ENCODE data around the gene C10orf90.
A peak's percentile ranks its signal among the peaks of the same experiment; 100 is the strongest.

Gene C10orf90

DNA sequence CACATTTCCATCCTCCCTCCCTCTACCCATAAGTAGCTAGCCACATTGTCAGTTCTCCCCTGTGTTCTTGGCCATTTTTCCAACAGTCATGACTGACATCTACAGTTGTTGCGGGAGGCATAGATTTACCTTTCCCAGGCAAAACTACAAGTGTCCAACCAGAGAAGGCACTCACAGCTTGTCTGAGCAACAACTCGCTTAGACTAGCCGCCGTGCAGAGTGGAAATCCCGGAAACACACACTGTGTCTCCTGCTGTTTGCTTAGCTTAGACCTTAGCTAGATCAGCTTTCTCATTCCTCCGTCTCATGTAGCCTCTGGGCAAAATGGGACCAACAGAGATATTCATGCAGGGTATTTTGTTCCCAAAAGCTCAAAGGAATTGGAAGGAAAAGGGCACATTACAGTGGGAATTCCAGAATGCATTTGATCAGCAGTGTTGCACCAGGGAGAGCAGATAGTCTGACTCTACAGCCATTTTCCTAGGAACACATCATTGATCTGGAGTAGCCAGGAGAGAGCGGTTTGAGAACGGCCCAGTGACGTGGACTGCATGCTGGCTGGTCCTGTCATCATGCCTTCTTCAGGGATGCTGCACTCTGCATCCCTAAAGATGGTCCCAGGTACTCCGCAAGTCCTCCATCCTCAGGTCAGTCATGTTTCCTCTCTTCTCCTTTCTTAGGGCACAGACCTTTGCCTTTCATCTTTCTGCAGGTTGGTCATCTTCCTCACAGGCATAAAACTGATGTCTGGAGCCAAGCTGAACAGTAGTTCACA is 89.4 kb downstream of the C10orf90 start:
- no peak for DNase-seq

DNA sequence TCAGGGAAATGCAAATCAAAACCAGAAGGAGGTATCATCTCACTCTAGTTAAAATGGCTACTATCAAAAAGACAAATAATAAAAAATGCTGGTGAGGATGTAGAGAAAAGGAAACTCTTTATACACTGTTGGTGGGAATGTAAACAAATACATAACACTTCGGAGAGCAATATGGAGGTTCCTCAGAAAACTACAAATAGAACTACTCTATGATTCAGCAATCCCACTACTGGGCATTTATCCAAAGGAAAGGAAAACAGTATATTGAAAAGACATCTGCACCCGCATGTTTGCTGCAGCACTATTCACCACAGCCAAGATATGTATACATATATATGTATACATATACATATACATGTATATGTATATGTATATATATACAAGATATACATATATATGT is 94.2 kb downstream of the C10orf90 start:
- peak; percentile 64 for DNase-seq

DNA sequence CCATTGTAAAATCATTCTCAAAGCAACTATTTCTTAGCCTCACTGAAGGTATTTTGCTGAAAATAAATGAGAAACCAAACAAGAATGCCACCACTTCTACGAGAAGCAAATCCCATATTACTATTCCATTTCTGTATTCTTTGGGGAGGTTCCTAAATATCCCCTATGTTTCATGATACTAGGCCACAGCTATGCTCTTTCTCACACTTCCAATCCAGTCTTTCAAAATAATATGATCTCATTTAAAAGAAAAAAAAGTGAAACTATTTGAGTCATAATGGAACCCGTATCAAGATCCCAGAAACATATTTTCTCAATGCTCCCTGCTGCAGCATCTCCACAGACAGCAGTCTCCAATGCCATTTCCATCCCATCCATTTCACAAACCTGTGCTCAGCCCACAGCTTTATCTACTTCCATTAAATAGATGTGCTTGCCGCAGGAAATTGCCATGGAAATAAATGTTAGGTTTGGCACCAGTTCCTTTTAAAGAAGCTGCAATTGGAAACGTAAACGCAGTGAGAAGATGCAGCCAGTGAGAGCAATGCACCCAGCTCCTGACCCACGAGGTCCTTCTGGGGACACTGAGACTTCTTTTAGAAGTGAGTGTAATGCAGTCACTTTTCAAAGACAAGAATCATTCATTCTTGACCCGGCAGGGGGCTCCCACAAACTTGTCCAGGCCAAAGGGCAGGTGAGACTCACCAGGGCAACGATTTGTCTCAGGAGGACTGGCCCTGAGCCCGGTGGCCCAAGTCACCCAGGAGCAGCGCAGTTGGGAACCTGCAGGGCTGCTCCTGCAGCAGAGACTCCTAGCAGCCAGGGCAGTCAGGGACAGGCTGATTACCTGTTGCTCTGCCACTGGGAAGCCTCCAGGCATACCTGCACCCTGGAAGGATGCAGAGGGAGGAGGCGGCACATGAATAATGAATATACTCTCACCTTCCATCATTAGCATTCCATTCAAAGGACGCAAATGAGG is 99.6 kb downstream of the C10orf90 start:
- peak; percentile 47 for DNase-seq

DNA sequence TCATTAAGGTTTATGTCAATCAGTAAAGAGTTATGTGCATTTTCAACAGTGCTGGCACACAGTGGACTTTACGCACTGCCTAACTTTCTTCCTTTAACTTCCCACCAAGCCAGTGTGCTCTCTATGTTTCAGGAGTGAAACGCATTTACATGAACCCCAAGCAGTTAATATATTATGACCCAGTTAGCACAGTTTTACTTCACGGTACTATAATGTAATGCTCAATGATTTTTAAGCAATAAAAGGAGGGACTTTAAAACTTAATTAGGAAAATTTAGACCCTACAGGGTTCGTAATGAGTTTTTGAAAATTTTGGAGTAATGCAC is 100.3 kb downstream of the C10orf90 start:
- no peak for DNase-seq

DNA sequence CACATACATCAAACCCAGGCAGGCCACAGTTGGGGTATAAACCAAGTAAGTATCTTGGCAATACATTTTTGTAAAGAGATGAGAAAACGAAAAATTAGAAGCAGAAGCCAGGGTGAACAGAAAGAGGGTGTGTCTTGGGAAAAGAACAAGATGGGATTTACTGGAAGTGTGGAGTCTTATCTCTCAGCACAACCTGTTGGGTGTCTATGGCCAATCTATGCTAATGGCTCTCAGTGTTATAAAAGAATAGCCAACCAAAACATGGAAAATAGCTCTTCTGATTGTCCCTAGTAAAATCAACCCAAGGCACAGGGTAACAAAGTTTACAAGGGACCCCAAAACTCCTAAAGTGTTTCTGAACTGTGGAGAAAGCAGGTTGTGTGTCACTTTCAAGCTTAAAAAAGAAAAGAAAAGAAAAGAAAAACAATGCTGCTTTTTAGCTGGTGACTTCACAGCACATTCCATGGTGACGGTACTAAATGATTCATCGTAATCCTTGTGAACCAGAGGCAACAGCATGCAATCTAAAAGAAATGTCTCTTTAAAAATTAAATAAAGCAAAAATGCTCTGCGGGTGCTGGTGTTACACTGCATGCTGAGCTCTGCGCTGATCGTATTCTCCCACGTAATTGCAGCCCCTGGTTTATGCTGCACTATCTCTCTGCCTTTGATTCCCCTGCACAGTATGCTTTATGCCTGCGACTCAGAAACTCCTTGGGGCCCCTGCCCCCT is 100.8 kb downstream of the C10orf90 start:
- peak; percentile 87 for DNase-seq

DNA sequence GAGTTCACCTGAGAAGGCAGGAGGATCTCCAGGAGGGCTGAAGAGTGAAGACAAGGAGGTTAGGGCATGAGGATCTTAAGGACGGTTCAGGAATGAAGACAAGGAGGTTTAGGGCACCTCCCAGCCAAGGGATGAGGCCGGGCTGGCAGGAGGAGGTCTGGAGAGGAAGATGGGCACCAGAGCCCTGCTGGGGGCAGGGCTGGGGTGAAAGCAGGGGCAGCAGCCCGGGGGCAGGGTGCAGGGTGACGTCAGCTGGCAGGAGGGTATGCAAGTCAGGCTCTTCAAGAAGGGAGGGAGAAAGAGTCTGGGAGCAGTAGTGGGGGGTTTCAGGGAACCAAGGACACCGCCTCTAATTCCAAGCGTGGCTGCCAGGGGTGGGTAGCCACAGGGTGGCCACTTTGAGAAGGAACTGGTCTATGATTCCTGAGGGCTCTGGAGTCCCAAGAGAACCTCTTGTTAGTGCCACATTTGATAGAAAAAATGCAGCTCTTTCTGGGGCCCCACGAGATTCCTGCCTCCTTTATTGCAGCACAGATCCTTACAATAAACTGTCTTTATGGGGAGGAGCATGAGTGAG is 101.6 kb downstream of the C10orf90 start:
- DNase-seq = peak; percentile 16

DNA sequence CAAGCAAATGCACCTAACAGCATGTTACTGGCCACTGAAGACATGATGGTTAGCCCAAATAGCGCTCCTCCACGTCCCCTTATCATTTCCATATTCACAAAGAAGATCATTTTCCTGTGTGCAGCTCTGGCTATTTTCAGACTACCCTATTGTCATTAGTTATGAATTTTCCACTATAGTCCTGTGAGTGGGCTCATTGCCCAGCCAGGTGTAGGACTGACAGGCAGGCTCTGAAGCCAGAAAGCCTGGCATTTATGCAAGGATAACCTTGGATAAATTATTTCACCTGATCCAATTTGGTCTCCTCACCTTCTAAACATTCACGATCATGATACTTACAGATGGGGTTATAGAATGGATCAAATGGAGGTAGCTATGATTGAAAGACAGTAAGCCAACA is 104.6 kb downstream of the C10orf90 start:
- no peak for DNase-seq

DNA sequence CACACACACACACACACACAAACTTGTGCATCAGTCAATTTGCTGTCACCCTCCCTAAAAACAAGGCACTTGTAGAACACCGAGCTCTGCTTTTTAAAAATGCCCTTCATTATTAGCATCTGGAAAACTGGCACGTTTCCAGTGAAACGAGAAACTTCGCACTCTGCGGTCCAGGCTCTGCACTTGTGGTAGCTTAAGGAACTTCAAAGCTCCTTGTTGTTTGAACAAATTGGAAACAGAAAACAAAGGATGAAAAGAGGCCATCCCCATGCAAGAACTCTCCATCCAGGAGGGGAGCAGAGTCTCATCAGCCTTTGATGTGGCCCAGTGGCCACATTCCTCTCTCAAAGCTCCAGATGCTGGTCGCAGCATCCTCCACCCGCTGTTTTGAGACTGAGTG is 105.1 kb downstream of the C10orf90 start:
- peak; percentile 15 for DNase-seq

DNA sequence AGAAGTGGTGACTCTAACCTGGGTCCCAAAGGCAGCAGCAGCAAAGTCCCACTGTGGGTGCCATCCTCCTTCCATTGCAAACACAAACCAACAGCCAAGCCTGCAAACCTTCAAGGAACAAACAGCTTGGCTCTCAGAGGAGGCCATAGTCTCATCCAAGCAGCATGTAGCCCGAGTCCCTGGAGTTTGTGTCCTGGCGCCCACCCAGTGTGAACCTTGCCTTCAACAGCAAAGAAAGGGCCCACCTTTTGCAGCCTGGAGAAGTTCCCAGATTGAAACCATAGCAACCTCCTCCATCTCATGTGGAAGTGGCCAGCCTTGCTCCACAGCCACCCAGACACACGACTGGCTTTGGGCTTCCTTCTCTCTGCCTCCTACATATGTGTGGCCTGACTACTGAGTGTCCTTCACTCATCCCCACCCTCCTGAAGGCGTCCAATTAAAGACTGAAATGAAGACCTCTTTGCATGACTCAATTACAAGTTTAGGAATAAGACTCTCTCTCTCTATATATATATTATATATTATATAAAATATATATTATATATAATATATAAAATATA is 106.1 kb downstream of the C10orf90 start:
- DNase-seq = no peak

DNA sequence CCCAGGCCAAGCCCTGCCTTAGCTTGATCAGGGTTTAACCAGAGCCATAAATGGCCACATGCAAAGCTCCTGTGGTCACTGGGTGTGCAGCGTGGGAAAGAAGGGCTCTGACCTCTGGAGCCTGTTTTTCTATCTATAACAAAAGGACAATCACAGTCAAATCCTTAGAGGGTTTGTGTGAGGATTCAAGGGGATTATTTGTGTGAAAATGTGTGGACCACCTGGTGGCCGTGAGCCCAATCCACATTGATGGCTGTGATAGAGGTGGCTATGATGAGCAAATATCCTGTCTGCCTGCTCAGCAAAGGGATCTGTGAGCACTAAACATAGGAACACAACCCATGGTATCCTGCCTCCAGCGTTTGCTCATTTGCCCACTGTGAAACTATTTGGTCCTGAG is 107.1 kb downstream of the C10orf90 start:
- no peak for DNase-seq

DNA sequence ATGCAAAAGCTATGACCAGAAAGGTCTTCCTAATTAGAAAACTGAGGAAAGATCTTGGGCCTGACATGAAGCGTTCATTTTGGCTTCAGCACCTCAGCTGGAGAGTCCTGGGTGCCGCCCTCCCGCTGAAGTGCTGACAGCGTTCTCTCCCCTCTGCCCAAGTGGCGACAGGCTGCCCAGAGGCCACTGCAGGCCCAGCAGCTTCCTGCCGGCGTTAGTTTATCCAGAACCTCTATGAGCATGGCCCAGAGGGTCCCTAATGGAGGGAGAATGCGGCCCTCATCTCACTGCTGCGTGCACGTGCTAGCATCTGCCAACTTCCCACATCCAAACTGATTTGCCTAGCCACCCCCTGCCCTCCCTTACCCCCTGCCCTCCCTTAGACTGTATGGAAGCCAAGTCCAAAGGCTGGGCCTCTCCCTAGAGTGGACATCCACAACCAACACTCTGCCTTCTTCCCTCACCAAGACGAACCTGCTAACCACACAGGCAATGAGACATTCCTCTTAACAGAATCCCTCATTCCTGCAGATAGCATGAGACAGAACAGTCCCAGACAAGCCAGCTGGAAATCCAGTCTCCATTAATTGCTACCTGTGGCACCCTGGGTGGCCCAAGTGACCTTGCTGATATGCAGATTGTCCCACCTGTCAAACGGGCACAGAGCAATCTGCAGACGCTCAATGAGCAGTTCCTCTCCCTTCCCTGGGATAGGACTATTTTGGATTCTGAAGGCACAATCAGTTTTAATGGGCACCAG is 108.4 kb downstream of the C10orf90 start:
- DNase-seq = no peak

DNA sequence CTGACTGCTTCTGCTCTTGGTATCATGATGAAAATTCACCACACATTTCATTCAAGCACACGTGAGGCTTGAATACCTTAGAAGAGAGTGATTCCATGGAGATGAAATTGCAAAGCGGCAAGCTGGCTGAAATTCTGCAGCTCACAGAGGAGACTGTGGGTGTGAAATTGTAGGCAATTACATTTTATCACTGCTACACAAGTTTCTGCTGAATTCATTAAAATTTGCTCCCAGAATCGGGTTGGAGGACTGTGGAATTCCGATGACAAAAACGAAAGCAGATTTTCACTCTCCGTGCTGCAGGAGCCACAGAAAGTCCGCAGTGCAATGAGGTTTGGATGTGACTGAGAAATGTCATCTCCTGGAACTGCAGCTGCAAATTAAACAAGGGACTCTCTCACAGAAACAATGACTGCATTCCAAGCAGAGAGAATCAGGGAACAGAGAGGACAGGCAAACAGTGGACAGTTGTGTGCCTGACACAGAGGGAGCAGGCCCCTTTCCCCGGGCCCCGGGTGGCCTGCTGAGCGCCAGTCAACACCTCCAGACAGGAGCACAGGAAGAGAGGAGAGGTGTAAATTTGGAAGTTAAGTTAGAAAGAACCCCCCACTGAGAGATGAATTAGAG is 109.1 kb downstream of the C10orf90 start:
- DNase-seq = no peak

DNA sequence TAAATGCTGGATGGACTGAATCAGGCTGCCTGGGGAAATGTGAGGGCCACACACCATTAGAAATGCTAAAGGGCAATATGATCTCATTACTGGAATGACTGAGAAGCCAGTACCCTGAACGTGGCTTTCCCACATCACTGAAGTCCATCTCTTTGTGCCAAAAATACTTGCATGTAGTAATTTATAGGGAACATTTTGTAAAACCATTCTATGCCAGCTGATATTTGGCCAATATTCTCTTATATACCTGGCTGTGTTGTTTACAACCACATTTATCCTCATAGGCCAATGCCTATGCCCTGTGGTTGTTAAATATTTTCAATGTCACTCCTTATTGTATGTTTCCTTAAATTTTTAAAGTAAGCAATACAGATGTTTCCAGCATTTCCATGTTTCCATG is 111.6 kb downstream of the C10orf90 start:
- DNase-seq = no peak

DNA sequence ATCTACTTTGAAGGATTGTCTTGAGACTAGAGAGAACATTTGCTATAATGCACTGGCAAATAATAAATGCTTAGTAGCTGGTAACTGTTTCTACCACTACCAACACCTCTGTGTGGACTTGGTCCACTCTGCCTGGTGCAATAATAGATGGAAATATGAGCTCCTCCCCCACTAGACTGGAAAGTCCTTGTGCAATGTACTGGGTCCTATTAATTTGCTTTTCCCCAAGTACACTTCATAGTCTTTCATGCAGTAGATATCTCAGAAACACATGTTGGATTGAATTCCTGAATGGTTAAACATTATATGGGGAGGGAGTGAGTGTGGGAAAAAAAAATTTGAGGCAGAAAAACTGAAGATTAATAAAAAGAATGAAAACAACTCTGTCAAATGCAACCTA is 119.3 kb downstream of the C10orf90 start:
- DNase-seq = peak; percentile 28

DNA sequence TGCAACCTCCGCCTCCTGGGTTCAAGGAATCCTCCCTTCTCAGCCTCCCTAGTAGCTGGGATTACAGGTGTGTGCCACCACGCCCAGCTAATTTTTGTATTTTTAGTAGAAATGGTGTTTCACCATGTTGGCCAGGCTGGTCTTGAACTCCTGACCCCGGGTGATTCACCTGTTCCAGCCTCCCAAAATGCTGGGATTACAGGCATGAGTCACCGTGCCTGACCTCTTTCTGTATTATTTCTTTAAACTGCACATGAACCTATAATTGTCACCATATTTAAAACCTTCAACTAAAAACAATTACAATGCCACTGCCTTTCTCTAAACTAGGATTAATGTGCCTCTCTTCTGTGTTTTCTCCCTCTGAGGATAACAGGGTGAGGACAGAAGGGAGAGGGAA is 119.9 kb downstream of the C10orf90 start:
- peak; percentile 14 for DNase-seq

DNA sequence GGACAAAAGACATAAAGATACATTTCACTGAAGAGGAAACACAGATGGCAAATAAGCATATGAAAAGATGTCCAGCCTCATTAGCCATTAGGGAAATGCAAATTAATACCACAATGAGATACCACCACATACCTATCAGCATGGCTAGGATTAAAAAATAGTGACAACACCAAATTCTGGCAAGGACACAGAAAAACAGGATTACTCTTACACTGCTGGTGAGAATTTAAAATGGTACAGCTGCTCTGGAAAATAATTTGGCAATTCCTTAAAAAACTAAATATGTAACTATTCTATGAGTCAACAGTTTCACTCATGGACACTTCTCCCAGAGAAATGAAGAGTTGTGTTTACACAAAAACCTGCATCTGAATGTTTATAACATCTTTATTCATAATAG is 121.1 kb downstream of the C10orf90 start:
- DNase-seq = no peak

DNA sequence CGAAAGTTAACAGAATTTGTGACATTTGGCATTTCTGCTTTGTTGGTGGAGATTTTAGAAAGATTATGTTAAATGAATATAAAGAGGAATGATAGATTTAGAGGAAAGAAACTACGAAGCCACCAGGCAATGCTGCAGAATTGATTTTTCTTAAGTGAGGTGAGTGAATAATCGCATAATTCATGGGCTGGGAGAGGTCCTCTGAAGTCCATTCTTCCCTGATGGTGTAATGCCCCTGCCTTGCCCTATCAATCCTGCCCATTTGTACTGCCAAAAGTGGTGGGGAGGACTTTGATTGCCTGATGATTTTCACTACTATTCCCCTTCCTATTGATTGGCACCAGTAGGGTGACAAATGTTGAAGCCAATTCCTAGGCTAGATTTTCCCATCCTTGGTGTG is 125.9 kb downstream of the C10orf90 start:
- DNase-seq = no peak

DNA sequence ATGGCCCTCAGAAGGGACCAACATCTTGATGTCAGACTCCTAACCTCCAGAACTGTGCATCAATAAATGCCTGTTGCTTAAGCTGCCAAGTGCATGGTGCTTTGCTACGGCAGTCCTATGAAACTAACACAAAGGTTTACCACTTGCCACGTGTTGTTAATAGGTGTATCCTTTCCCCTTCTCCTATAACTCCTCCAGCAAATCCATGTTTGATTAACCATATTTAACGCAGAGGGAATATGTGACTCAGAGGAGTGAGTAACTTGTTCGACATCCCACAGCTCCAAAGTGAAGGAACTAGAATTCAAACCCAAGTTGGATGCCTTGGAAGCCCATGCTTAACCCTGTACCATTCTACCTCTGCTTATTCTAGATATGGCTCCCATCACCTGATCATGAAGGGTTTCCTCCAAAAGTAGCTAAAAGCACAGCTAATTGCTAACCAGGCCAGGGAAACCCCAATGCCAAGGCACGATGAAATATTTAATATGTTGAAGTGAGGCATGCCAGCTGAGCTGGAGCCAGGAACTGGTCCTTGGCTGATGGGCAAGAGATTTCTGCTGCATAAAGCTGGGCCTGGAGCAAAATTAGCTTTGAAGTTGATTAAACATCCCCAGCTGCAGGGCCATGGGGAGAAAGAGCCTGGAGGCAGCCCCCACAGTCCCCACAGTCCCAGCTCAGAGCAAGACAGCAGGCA is 131.9 kb downstream of the C10orf90 start:
- DNase-seq = no peak

DNA sequence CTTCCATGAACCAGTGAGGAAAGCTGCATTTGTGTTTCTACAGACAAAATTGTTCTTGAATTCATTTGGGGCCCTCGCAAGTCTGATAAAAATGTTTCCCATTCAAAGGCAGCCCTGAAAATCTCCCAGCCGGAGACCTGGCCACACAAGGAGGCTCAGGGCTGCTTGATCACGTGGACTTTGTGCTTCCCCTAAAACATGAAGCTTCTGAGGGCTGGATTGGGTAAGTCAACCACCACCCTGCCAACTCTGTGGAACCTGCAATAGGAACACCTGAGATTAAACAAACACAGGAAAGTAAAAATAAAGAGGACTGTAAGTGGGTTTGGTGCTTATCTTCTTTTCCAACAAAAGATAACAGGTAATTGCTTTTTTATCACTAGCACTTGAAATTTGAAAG is 133.8 kb downstream of the C10orf90 start:
- DNase-seq = no peak

DNA sequence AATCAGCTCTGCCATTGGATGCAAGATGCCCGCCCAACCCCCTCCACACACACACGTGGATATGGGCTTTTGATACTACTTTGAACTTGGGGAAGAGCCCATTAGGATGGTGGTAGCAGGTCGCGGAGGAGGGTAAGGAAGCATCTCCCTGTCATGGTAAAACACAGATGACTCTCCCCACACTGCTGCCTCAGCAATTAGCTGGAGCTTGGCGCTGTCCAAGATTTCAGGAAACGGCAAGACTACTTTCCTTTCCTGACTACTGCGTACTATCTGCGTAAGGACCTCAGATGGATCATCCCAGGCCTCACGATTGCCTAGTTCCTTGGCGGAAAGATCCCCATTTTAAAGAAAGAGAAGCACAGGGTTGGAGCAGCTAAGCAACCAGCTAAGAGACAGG is 134.3 kb downstream of the C10orf90 start:
- peak; percentile 14 for DNase-seq

DNA sequence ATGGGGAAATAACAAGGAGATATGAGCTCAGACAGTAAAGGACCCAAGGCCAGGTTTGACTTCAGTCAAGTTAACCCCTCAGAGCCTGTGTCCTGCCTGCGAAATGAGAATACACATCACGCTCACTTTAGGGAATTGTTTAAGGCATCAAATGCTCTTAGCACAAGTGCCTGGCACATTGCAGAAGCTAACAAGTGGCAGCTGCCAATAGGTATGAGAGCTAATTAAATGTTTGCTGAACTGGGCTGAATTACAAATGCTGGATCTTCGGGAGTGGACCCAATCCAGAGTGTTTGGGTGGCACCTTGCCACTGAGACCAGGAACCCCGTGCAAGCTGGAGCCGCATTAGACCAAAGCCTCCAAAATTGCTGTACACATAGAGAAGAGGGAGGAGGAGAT is 136.8 kb downstream of the C10orf90 start:
- no peak for DNase-seq

All from fibroblast of skin of right quadriceps (primary cell).